Right lobe of liver (tissue), 4 donors: Measurements from ENCODE around the gene DEDD.

Experiments
- POLR2A ChIP-seq: fragments of 450-650 bp; IDR thresholded peaks from one replicate; pipeline ENCODE4 v1.6.1; 2017; ENCODE audit warnings: antibody characterized with exemption, mild to moderate bottlenecking
- TF ChIP-seq, protein P1 (sequence below), 4 donors: fragments of 200-600 bp in 3 of 4; fragments of 450-650 bp in 1 of 4; IDR thresholded peaks; one replicate each; pipeline versions ENCODE4 v1.5.1 to v1.8.0; 2016 to 2022; ENCODE audit warnings: antibody characterized with exemption in 4 of 4, mild to moderate bottlenecking in 2 of 4
- donor health status: DM: no; HTN: no; CAD: no.
- donor health status: DM: no; HTN: no; CAD: no.
- donor health status: DM: no; HTN: yes; CAD: no.

DNA sequence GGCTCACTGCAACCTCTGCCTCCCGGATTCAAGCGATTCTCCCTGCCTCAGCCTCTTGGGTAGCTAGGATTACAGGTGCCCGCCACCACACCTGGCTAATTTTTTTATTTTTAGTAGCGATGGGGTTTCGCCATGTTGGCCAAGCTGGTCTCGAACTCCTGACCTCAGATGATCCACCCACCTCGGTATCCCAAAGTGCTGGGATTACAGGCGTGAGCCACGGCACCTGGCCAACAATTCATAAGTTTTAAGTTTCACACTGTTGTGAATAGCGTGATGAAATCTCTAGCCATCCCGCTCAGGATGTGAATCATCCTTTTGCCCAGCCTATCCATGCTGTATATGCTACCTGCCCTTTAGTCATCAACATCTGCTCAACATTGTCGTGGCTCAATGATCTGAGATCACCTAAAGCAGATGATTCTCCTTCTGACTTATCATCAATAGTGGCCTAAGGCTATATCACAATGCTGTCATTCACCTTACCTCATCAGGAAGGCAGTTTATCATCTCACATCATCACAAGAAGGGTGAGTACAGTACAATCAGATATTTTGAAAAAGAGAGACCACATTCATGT is 17.2 kb downstream of the DEDD start:
- no peak for TF ChIP-seq POLR2A
- TF ChIP-seq, protein P1, sequence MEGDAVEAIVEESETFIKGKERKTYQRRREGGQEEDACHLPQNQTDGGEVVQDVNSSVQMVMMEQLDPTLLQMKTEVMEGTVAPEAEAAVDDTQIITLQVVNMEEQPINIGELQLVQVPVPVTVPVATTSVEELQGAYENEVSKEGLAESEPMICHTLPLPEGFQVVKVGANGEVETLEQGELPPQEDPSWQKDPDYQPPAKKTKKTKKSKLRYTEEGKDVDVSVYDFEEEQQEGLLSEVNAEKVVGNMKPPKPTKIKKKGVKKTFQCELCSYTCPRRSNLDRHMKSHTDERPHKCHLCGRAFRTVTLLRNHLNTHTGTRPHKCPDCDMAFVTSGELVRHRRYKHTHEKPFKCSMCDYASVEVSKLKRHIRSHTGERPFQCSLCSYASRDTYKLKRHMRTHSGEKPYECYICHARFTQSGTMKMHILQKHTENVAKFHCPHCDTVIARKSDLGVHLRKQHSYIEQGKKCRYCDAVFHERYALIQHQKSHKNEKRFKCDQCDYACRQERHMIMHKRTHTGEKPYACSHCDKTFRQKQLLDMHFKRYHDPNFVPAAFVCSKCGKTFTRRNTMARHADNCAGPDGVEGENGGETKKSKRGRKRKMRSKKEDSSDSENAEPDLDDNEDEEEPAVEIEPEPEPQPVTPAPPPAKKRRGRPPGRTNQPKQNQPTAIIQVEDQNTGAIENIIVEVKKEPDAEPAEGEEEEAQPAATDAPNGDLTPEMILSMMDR (IDR thresholded peaks at IDR 0.05), result no peak
